ENCODE results near the gene AFF3.

- no peak for TF ChIP-seq CTCF (IDR thresholded peaks at IDR 0.05)
- no peak for TF ChIP-seq POLR2A (IDR thresholded peaks at IDR 0.05)
These were observed 508.2 kb downstream of the AFF3 start for GRCh38 chr2:99634234-99634633.
